ENCODE results near the gene GRPEL1.

GRPEL1 gene

DNA sequence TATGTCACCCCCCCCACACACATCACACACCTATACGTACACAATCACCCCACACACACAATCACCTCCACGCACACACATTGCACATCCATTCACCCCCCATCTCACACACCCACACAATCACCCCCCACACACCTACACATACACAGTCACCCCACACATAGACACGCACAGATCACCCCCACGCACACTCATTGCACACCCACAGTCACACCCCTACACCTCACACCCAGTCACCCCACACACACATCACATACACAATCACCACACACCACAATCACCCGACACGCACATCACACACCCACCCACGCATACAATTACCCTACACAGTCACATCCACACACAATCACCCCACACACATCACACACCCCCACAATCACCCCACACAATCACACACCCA is 40.6 kb downstream of the GRPEL1 start:
- H3K36me3 ChIP-seq (ENCODE audit: insufficient read depth, insufficient read length, low read length): peaks cover 88% of the 10 kb centered on the region
- H3K27me3 ChIP-seq (ENCODE audit: insufficient read depth, insufficient read length): no peaks in the 10 kb centered on the region
- DNase-seq (ENCODE audit: low read depth, low spot score): no peak
- TF ChIP-seq YY1 (IDR thresholded peaks at IDR 0.05; ENCODE audit: insufficient read depth, insufficient read length) (no peak), ZNF274 (IDR thresholded peaks at IDR 0.05; ENCODE audit: low read depth, low read length) (no peak), SUZ12 (IDR thresholded peaks at IDR 0.05; ENCODE audit: extremely low read depth, insufficient read depth, insufficient read length) (no peak)
- no peaks in the 10 kb centered on the region for H3K9me3 ChIP-seq (ENCODE audit: insufficient read depth, low read length)
- H3K4me3 ChIP-seq (ENCODE audit: insufficient read length, low read depth): no peak overlapping the region
- peaks cover 6% of the 10 kb centered on the region for H3K4me1 ChIP-seq (ENCODE audit: insufficient read depth, insufficient read length)
- no peak overlapping the region for H3K9ac ChIP-seq (ENCODE audit: insufficient read length, low read depth)

DNA sequence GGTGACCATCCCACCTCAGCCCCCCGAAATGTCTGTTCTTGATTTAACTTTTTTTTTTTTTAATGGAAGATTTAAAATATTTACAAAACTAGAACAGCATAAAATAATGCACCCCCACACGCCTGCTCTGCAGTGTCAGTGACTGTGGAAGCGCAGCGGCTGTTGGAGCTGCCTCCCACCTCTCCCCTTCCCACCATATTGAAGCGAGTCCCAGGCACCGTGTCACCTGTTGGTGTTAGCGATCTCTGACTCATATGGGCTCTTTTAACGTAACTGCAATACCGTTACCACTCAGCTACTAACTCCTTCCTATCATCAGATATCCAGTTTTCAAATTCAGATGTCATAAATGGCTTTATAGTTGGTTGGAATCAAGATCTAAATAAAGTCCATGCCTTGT is 41.8 kb downstream of the GRPEL1 start:
- Histone ChIP-seq H3K9ac (ENCODE audit: insufficient read length, low read depth) (no peak overlapping the region), H3K36me3 (ENCODE audit: insufficient read depth, insufficient read length, low read length) (peaks cover 88% of the 10 kb centered on the region), H3K9me3 (ENCODE audit: insufficient read depth, low read length) (no peaks in the 10 kb centered on the region), H3K4me1 (ENCODE audit: insufficient read depth, insufficient read length) (peaks cover 8% of the 10 kb centered on the region), H3K27me3 (ENCODE audit: insufficient read depth, insufficient read length) (no peaks in the 10 kb centered on the region), H3K4me3 (ENCODE audit: insufficient read length, low read depth) (no peak overlapping the region)
- no peak for TF ChIP-seq ZNF274 (IDR thresholded peaks at IDR 0.05; ENCODE audit: low read depth, low read length)
- no peak for TF ChIP-seq SUZ12 (IDR thresholded peaks at IDR 0.05; ENCODE audit: extremely low read depth, insufficient read depth, insufficient read length)
- no peak for TF ChIP-seq YY1 (IDR thresholded peaks at IDR 0.05; ENCODE audit: insufficient read depth, insufficient read length)
- DNase-seq (ENCODE audit: low read depth, low spot score): no peak

DNA sequence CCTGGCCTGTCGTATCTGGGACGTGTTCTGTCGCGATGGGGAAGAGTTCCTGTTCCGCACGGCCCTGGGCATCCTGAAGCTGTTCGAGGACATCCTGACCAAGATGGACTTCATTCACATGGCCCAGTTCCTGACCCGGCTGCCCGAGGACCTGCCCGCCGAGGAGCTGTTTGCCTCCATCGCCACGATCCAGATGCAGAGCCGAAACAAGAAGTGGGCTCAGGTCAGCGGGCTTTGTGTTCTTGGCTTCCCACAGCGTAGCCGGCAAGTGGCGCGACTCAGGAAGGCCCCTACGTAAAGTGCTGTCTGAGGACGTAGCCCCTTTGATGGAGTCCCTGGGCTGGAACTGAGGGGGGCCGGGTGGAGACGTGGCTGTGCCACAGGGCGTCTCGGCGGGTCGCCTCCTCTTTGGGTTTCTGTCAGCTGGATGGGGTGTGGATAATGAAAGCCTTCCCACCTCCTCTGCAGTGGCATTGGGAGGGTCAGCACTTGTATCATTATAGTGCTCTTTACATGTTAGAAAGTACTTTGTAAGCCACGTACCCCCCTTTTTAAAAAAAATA is 42.7 kb downstream of the GRPEL1 start:
- H3K9me3 ChIP-seq (ENCODE audit: insufficient read depth, low read length): no peaks in the 10 kb centered on the region
- peaks cover 84% of the 10 kb centered on the region for H3K36me3 ChIP-seq (ENCODE audit: insufficient read depth, insufficient read length, low read length)

GRCh38 chr4:7024336-7024890 is 43.5 kb downstream of the GRPEL1 start:
- TF ChIP-seq SUZ12 (IDR thresholded peaks at IDR 0.05; ENCODE audit: extremely low read depth, insufficient read depth, insufficient read length): no peak
- no peak overlapping the region for H3K9ac ChIP-seq (ENCODE audit: insufficient read length, low read depth)

More for the DNA sequence above, 42.7 kb downstream of the GRPEL1 start:
- Histone ChIP-seq H3K9ac (ENCODE audit: insufficient read length, low read depth) (no peak overlapping the region), H3K4me3 (ENCODE audit: insufficient read length, low read depth) (no peak overlapping the region), H3K4me1 (ENCODE audit: insufficient read depth, insufficient read length) (peaks cover 12% of the 10 kb centered on the region), H3K27me3 (ENCODE audit: insufficient read depth, insufficient read length) (no peaks in the 10 kb centered on the region)
- no peak for TF ChIP-seq SUZ12 (IDR thresholded peaks at IDR 0.05; ENCODE audit: extremely low read depth, insufficient read depth, insufficient read length)
- TF ChIP-seq YY1 (IDR thresholded peaks at IDR 0.05; ENCODE audit: insufficient read depth, insufficient read length): no peak
- TF ChIP-seq ZNF274 (IDR thresholded peaks at IDR 0.05; ENCODE audit: low read depth, low read length): no peak
- DNase-seq (ENCODE audit: low read depth, low spot score): no peak

GRCh38 chr4:7023901-7024300 is 44.0 kb downstream of the GRPEL1 start:
- no peak for DNase-seq (ENCODE audit: low read depth, low spot score)
- peaks cover 77% of the 10 kb centered on the region for H3K36me3 ChIP-seq (ENCODE audit: insufficient read depth, insufficient read length, low read length)
- no peak overlapping the region for H3K4me3 ChIP-seq (ENCODE audit: insufficient read length, low read depth)
- no peak for TF ChIP-seq ZNF274 (IDR thresholded peaks at IDR 0.05; ENCODE audit: low read depth, low read length)
- TF ChIP-seq SUZ12 (IDR thresholded peaks at IDR 0.05; ENCODE audit: extremely low read depth, insufficient read depth, insufficient read length): no peak
- no peak for TF ChIP-seq YY1 (IDR thresholded peaks at IDR 0.05; ENCODE audit: insufficient read depth, insufficient read length)
- H3K27me3 ChIP-seq (ENCODE audit: insufficient read depth, insufficient read length): no peaks in the 10 kb centered on the region
- peaks cover 16% of the 10 kb centered on the region for H3K4me1 ChIP-seq (ENCODE audit: insufficient read depth, insufficient read length)
- no peaks in the 10 kb centered on the region for H3K9me3 ChIP-seq (ENCODE audit: insufficient read depth, low read length)
- no peak overlapping the region for H3K9ac ChIP-seq (ENCODE audit: insufficient read length, low read depth)

More at GRCh38 chr4:7024336-7024890, 43.5 kb downstream of the GRPEL1 start:
- H3K27me3 ChIP-seq (ENCODE audit: insufficient read depth, insufficient read length): no peaks in the 10 kb centered on the region
- H3K36me3 ChIP-seq (ENCODE audit: insufficient read depth, insufficient read length, low read length): peaks cover 78% of the 10 kb centered on the region
- no peak overlapping the region for H3K4me3 ChIP-seq (ENCODE audit: insufficient read length, low read depth)
- DNase-seq (ENCODE audit: low read depth, low spot score): no peak
- peaks cover 16% of the 10 kb centered on the region for H3K4me1 ChIP-seq (ENCODE audit: insufficient read depth, insufficient read length)
- no peaks in the 10 kb centered on the region for H3K9me3 ChIP-seq (ENCODE audit: insufficient read depth, low read length)

DNA sequence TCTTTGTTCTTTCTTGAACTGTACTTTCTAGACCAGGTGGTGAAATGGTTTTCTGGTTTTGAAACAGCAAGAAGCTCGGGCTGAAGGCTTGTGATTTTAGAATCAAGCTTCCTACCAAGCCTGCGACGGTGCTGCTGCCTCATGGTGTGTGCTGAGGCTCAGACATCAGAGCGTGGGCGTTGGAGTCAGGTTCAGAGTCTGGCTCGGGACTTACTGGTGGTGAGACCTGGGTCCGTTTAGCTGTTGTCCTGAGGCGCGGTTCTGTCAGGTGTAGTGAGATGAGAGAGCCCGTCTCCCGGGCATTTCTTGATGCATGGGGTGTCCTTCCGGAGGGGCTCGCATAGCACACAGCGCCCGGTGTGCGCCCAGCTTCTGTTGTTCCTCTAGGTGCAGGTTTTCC is 44.4 kb downstream of the GRPEL1 start:
- H3K9me3 ChIP-seq (ENCODE audit: insufficient read depth, low read length): no peaks in the 10 kb centered on the region
- no peak for TF ChIP-seq ZNF274 (IDR thresholded peaks at IDR 0.05; ENCODE audit: low read depth, low read length)
- TF ChIP-seq SUZ12 (IDR thresholded peaks at IDR 0.05; ENCODE audit: extremely low read depth, insufficient read depth, insufficient read length): no peak

DNA sequence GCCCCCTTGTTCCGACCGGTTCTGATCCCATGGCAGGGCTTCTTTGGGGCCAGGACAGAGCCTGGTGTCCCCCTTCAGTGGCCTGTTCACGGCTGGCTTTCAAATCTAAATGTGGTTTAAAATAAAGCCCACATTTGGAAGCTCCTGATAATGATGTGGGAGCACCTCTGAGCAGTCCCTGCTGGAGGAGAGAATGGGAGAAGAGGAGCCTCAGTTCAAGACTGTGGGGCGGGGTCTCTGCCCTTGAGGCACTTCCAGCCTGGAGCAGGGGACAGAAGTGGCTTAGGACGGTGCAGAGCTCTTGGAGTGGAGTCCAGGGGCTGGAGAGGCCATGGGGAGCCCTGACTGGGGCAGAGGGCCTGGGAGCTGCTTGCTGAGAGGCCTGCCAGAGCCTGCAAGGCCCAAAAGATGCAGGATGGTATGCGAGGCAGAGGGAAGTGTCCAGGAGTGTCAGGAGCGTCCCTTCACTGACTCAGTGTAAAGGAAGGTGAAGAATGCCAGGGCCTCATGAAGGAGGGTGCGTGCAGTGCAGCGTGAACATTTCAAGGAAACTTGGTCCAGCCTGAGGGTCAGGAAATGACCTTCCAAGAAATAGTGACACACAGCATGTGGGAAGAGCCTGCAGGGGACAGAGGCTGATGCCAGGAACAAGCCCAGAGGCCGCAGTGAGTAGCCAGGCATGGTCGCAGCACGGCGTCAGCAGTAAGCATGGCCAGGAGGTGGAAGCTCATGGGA is 45.8 kb downstream of the GRPEL1 start:
- H3K4me3 ChIP-seq (ENCODE audit: insufficient read length, low read depth): no peak overlapping the region
- TF ChIP-seq ZNF274 (IDR thresholded peaks at IDR 0.05; ENCODE audit: low read depth, low read length) (no peak), SUZ12 (IDR thresholded peaks at IDR 0.05; ENCODE audit: extremely low read depth, insufficient read depth, insufficient read length) (no peak), YY1 (IDR thresholded peaks at IDR 0.05; ENCODE audit: insufficient read depth, insufficient read length) (no peak)
- H3K9me3 ChIP-seq (ENCODE audit: insufficient read depth, low read length): no peaks in the 10 kb centered on the region
- H3K4me1 ChIP-seq (ENCODE audit: insufficient read depth, insufficient read length): peaks cover 16% of the 10 kb centered on the region
- H3K36me3 ChIP-seq (ENCODE audit: insufficient read depth, insufficient read length, low read length): peaks cover 79% of the 10 kb centered on the region
- H3K27me3 ChIP-seq (ENCODE audit: insufficient read depth, insufficient read length): no peaks in the 10 kb centered on the region
- H3K9ac ChIP-seq (ENCODE audit: insufficient read length, low read depth): no peak overlapping the region
- no peak for DNase-seq (ENCODE audit: low read depth, low spot score)

More for the DNA sequence above, 44.4 kb downstream of the GRPEL1 start:
- Histone ChIP-seq H3K4me3 (ENCODE audit: insufficient read length, low read depth) (no peak overlapping the region), H3K4me1 (ENCODE audit: insufficient read depth, insufficient read length) (peaks cover 16% of the 10 kb centered on the region), H3K9ac (ENCODE audit: insufficient read length, low read depth) (no peak overlapping the region), H3K27me3 (ENCODE audit: insufficient read depth, insufficient read length) (no peaks in the 10 kb centered on the region), H3K36me3 (ENCODE audit: insufficient read depth, insufficient read length, low read length) (peaks cover 76% of the 10 kb centered on the region)
- no peak for DNase-seq (ENCODE audit: low read depth, low spot score)
